Heart left ventricle (tissue), 13 donors: Measurements from ENCODE around the gene GUCA2B.

Source experiments
- POLR2A ChIP-seq, 2 donors: fragments of 450-650 bp; IDR thresholded peaks; one replicate each; pipeline ENCODE4 v1.6.1; 2017; ENCODE audit warnings: antibody characterized with exemption in 2 of 2, mild to moderate bottlenecking in 2 of 2, moderate library complexity in 2 of 2
- TF ChIP-seq, protein P1 (sequence below), 12 donors: fragments of 200-600 bp; sonication (generic) in 4 of 12; IDR thresholded peaks; one replicate each; pipeline versions ENCODE4 v1.5.0 to v1.8.0; 2018 to 2022; ENCODE audit warnings: antibody characterized with exemption in 12 of 12, mild to moderate bottlenecking in 5 of 12
- donor health status: ischemic (EF 13 %, LVEDD 7.1; RV severe dilation, severe dysfunction).
- donor health status: DM: no; HTN: yes; CAD: no.
- donor health status: DM: no; HTN: no; CAD: no.
- donor health status: ischemic (EF 25% LVEDD 6.9; RV normal size, moderate dysfunction).
- donor health status: ischemic (EF 25% LVEDD 5.7; RV mildly dilated, moderate dysfunction).
- donor health status: ischemic (EF 35%, LVEDD 5.7; RV mildly dilated, moderate dysfunction).
- donor health status: nonischemic (EF 11% LVEDD 7.7; RV severe dilation, severe dysfunction).
- donor health status: DM: yes; HTN: yes; CAD: no.
- donor health status: PGD.
- donor health status: ischemic (EF 29% LVEDD 5.4; RV normal size, mild dysfunction).
- donor health status: nonischemic (EF 23%, LVEDD 6.1; RV moderate dilation, normal function).

DNA sequence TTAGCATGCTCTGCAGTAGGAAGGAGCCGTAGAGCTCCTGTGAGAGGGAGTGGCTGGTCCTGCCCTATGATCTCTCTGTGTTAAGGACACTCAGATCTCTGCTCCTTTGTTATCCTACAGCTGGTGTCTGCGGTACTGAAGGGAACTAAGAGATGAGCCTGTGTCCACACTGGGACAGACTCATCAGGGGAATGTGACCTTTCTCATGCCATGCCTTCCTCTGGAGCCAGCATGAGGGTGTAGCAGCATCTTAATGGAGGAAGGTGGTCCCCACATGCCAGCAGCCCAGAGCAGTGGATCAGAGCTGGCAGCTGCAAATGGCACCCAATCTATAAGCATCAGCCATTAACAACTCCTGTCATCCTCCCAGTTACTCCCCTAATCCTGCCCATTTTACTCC is 24.7 kb upstream of the GUCA2B start:
- TF ChIP-seq POLR2A (IDR thresholded peaks at IDR 0.05): no peak
- TF ChIP-seq, protein P1, sequence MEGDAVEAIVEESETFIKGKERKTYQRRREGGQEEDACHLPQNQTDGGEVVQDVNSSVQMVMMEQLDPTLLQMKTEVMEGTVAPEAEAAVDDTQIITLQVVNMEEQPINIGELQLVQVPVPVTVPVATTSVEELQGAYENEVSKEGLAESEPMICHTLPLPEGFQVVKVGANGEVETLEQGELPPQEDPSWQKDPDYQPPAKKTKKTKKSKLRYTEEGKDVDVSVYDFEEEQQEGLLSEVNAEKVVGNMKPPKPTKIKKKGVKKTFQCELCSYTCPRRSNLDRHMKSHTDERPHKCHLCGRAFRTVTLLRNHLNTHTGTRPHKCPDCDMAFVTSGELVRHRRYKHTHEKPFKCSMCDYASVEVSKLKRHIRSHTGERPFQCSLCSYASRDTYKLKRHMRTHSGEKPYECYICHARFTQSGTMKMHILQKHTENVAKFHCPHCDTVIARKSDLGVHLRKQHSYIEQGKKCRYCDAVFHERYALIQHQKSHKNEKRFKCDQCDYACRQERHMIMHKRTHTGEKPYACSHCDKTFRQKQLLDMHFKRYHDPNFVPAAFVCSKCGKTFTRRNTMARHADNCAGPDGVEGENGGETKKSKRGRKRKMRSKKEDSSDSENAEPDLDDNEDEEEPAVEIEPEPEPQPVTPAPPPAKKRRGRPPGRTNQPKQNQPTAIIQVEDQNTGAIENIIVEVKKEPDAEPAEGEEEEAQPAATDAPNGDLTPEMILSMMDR (IDR thresholded peaks at IDR 0.05): no peak
